GM18870 (cell line): ENCODE data around the gene MS4A6E.

ENCODE experiments used
- ATAC-seq: cut with Tn5 transposase; IDR thresholded peaks from one replicate; pipeline ENCODE4 v1.9.1; 2021; ENCODE audit warnings: moderate library complexity; ENCODE audit not compliant: unreplicated experiment

Gene MS4A6E

DNA sequence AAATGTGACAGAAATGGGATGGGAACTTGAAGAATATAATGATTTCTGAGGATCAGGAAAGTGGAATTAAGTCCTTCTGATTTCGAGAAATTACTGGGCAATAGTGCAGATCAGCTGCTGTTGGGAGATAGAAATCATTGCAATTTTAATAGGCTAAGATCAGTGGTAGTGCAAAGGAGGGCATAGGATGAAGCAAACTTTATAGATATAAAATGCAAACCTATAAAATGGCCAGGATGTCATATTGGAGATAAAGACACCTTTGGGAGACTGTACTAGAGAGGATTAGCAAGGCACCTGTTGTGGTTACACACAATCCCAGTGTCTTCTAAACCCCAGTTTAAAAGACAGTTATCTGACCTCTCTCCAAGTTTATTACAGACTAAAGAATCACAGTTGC is 44.8 kb downstream of the MS4A6E start:
- no peak for ATAC-seq

DNA sequence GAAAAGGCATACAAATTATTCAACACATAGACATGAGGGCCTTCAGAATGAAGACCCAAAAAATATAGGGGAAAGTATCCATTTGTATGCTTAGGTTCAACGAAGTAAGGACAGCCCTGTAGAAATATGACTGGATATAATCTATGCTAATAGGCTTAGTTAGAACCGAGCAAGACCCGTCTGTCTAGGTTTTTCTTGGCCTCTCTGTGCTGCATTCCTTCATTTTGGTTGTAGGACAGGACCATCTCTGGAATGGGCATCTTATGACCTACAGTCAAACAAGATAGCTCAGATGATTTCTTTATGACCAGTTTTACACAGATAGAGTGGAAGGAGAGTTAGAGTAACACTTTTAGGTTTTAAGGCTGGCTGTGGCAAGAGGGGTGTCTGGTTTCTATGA is 45.7 kb downstream of the MS4A6E start:
- ATAC-seq = no peak

DNA sequence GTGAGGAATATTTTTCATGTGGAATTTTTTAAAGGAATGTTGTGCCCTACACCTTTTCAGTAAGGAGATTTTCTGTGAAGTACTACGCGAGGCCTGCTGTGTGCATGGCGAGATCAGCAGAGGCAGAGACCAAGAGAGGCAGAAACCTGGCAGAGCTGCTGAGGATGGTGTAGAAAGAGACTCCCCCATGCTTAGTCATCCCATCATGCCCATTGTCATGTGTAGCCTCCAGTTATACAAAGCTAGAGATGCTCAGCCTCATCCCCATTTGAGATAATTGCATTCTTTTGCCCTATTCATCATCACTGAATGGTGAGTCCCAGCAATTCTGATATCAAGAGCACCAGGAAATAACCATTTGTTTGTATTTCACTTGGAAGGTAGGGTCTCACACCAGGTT is 48.3 kb downstream of the MS4A6E start:
- no peak for ATAC-seq

DNA sequence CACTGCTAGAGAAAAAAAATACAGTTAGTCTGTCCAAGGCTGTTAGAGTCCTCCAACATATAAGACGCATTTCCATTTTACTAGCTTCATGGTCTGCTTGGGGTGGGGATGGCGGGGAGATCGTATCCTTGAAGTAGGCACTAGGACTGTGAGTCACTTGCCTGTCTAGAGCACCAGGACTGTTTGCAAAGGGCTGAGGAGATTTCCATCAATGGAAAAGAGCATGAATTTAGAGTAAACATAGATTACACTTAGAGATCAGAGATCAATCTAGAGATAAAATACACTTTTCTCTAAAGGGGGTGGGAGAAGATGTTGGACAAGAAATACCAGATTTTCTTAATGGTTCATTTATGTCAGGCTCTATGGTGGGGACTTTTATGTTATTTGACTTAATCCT is 49.5 kb downstream of the MS4A6E start:
- no peak for ATAC-seq

- no peak for ATAC-seq
These were observed 50.5 kb downstream of the MS4A6E start for GRCh38 chr11:60377401-60378136.

- peak; percentile 77 for ATAC-seq
These were observed 51.3 kb downstream of the MS4A6E start, which contains the start of gene MS4A7 for GRCh38 chr11:60378354-60378753. Gene MS4A7 (plus strand): TSS chr11:60378532. CDS start chr11:60383142, 4,610 bp downstream.

GRCh38 chr11:60389279-60389910 is 62.3 kb downstream of the MS4A6E start:
- ATAC-seq = peak; percentile 89

DNA sequence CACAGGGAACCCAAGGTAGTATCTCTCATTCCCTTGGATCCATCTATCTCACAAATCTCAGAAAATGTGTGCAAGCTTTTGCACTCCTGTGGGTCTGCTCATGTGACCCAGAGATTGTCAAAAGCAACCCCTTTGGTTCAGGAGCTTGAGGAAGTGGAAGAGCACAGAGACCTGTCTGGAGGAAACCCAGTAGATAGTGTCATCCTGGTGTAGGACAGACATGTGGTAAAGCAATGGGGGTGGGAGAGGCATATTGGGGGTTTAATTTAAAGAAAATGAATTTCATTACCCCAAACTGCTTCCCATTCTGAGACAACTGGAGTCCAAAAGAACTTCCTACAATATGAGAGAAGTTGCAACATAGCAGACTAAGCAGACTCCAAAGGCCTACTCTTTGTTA is 63.4 kb downstream of the MS4A6E start:
- ATAC-seq = no peak
